Measurements from ENCODE around the gene KDM6B.
"Not testable (repeated sequence)": the region's sequence is repeated elsewhere in the genome, so short reads cannot be mapped to it uniquely, and the experiment has no call there.

The KDM6B gene

GRCh38 chr17:7833795-7834541, at the start of gene KDM6B:
Gene KDM6B, plus strand, starts transcription at chr17:7834217. Its CDS starts 11,338 bp downstream, at chr17:7845555.
- peak; percentile 90 for DNase-seq

- DNase-seq = no peak
These were observed 47.2 kb upstream of the KDM6B start for GRCh38 chr17:7786866-7787265.

GRCh38 chr17:7789131-7789530, 44.9 kb upstream of the KDM6B start:
- no peak for DNase-seq

- no peak for DNase-seq
These were observed 43.9 kb upstream of the KDM6B start for GRCh38 chr17:7790150-7790549.

GRCh38 chr17:7792611-7793010, 41.4 kb upstream of the KDM6B start:
- DNase-seq = no peak

- DNase-seq = no peak
These were observed 39.8 kb upstream of the KDM6B start for GRCh38 chr17:7794075-7794663.

- DNase-seq = no peak
These were observed 36.0 kb upstream of the KDM6B start for GRCh38 chr17:7797976-7798375.

GRCh38 chr17:7798839-7799238, 35.2 kb upstream of the KDM6B start:
- no peak for DNase-seq

- no peak for DNase-seq
These were observed 30.0 kb upstream of the KDM6B start for GRCh38 chr17:7803981-7804380.

- DNase-seq = no peak
These were observed 27.4 kb upstream of the KDM6B start for GRCh38 chr17:7806587-7806986.

GRCh38 chr17:7807206-7807605, 26.8 kb upstream of the KDM6B start:
- no peak for DNase-seq

- no peak for DNase-seq
These were observed 24.8 kb upstream of the KDM6B start for GRCh38 chr17:7809086-7809790.

GRCh38 chr17:7809791-7810343, 24.1 kb upstream of the KDM6B start:
- not testable (repeated sequence) for DNase-seq

GRCh38 chr17:7811251-7811650, 22.8 kb upstream of the KDM6B start:
- DNase-seq = no peak

GRCh38 chr17:7814969-7815368, 19.0 kb upstream of the KDM6B start:
- DNase-seq = no peak

- DNase-seq = no peak
These were observed 16.9 kb upstream of the KDM6B start for GRCh38 chr17:7816926-7817642.

- no peak for DNase-seq
These were observed 16.4 kb upstream of the KDM6B start for GRCh38 chr17:7817643-7817964.

- DNase-seq = no peak
These were observed 16.0 kb upstream of the KDM6B start for GRCh38 chr17:7818026-7818425.

GRCh38 chr17:7818746-7819645, 15.0 kb upstream of the KDM6B start:
- DNase-seq = no peak

GRCh38 chr17:7820231-7820630, 13.8 kb upstream of the KDM6B start:
- no peak for DNase-seq

- no peak for DNase-seq
These were observed 11.9 kb upstream of the KDM6B start for GRCh38 chr17:7822126-7822525.

- DNase-seq = no peak
These were observed 10.4 kb upstream of the KDM6B start for GRCh38 chr17:7823581-7824001.

All from RPMI8226 (cell line).